CD4-positive, alpha-beta T cell treated with Interferon alpha-2 for 1 hour (primary cell): ENCODE data around the gene PCDH1.

Experiments used
- DNase-seq, 2 donors: peaks; one replicate each; pipeline ENCODE4 v3.0.0-alpha.2; 2020 to 2022

PCDH1 gene

GRCh38 chr5:141806626-141807025 lies 71.6 kb downstream of the PCDH1 start:
- no peak for DNase-seq

GRCh38 chr5:141805874-141806595 lies 72.2 kb downstream of the PCDH1 start:
- DNase-seq: no peak

GRCh38 chr5:141804475-141804874 lies 73.7 kb downstream of the PCDH1 start:
- DNase-seq: no peak
